NCI-H748 treated with DMSO at 0.1 percent for 48 hours (cell line): ENCODE results near the gene CD44.

ENCODE experiments used
- DNase-seq: peaks from one replicate; lab custom pipeline; 2025; lab: John Stamatoyannopoulos, UW

CD44 gene

DNA sequence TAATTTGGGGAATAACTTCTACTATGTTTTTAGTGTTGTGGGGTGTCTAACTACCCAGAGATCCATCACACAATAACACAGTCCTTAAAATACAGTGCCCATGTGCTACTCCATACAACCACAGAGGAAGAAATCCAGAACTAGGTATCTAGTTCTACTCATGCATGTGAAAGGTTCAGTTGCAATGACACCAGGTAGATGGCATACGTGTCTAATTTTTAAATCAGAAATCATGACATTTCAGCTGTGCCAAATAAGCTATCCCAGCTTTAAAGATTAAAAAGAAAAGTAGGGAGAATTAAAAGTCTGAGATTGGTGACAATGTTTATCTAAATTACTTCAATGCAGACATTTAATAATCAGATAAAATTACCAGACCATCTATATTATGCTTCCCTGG is 122.2 kb downstream of the CD44 start:
- no peak for DNase-seq

DNA sequence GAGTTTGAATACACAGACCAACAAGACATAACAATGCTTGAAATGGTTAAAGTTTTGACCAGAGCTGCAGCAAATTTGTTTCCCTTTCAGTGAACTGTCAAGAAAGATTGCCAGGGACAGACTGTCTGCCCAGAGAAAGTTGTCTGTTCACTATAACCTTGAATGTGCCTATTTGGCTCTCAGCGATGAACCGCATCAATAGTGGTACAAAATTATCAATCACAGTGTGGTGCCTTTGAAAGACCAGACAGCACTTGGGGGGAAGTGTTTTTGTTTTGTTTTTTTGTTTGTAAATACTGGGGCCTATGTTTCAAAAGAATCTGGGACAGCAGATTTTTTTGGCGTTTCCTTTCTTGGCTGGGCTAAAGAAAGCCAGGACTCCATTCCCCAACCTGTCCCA is 123.1 kb downstream of the CD44 start:
- DNase-seq: no peak

DNA sequence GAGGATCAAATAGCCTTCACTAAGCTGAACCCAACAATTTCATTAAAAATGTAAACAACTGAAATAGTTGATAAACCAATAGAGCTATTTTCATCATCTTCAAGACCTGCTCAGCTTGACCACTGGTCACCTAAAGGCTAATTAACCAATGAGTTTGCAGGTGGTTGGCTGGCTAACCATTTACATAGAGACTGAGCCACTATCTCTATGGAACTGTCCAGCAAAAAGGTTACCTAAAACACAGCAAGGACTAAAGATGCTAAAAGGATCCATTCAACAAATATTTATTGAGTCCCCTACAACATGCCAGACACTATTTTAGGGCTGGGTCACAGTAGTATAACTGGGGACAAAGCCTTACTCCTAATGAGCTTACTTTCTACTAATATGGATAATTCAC is 123.8 kb downstream of the CD44 start:
- no peak for DNase-seq

DNA sequence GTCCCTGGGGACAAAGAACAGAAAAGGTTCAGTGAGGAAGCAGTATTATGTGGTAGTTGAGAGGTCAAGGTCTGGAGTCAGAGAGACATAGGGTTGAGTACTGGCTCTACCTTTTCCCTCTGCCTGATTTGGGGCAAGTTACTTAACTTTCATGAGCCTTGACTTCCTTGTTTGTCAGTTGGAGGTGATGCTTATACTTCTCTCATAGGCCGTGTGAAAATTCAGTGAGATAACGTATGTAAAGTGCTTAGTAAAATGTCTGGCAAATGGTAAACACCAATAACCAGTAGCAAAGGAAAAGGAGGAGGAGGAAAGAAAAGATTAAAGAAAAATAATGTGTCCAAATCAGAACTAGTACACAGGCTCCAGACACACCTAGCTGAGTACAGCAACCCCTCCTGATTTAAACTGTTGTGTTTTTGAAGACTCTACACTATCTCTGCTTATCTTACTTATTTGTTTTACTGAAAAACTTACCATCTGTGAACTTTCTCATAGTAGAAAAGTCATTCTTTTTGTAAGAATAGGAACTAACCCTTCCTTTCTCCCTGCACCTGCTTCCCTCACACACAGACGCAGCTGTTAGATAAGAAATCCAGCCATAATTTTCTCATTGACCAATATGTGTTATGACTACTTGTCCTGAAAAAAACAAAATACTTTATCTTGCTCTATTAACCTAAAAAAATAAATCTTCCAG is 126.9 kb downstream of the CD44 start:
- DNase-seq: no peak

DNA sequence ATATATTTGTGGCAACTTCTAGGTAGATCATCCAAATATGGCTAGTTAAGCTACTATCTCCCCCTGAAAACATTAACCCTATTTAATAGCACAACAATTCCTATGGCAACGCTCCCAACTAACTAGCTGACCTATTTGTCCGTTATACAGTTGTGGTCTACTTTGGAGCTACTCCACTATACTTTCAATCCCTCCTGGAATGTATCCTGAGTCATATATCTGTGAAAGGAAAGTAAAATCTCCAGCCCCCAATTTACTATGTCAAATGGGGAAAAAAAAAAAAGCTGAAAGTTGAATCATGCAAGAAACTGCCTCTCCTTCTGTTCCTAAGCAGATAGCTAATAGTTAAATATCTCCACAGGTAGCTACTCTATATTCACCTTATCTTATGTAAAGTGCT is 128.5 kb downstream of the CD44 start:
- no peak for DNase-seq

DNA sequence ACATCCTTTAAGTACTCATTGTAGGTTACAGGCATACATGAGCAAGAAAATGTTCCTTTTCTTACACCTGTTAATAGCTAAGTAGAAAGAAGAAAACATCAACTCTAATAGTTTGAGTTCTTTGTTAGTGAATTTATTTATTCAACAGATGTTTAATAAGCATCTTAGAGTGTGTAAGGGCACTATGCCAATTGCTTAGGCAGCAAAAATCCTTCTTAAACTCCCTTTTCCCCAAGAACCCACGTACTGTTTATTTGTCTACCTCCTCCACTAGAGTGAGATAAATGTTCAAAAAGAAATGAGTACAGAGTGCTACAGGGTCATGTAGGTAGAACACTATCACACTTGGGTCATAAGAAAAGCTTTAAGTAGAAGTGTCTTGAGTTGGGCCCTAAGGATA is 131.4 kb downstream of the CD44 start:
- DNase-seq: no peak

DNA sequence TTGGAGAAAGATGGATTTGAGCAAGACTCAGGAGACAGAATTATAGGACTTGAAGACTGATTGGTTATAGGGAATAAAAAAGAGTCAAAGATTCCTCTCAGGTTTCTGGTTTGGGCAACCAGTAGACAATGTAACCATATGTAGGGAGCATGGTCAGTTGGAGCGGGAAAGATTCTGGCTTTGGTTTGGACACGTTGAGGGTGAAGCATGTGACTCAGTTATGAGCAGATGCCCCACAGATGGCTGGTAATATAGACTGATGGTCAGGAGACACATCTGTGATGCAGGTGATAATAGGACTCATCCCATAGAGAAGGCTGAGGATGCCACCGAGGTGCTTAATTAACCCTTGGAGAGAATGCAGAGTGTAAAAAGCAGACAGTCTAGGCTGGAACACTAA is 132.1 kb downstream of the CD44 start:
- no peak for DNase-seq

DNA sequence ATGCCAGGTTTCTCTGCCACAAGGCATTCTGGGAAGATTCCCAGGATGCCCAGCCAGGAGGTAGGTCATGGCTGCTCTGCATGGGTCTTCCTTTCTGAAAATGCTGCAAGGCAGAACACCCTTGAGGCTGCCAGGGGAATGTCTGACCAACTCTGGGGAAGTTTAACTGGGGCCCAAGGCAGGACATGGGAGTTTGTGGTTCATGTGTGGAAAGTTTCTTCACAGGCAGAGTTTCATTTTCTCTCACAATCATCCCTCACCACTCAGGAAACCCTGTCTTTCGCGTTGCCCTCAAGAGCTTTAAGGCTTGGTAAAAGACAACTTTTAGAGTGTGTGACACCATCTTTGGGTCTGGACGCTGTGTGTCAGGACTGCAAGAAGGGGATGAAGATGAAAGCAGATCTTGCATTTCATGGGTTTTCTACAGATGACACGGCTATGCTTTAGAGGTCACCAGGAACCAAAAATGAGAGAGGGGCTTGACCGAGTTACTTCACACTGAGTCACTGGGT is 133.5 kb downstream of the CD44 start:
- no peak for DNase-seq

DNA sequence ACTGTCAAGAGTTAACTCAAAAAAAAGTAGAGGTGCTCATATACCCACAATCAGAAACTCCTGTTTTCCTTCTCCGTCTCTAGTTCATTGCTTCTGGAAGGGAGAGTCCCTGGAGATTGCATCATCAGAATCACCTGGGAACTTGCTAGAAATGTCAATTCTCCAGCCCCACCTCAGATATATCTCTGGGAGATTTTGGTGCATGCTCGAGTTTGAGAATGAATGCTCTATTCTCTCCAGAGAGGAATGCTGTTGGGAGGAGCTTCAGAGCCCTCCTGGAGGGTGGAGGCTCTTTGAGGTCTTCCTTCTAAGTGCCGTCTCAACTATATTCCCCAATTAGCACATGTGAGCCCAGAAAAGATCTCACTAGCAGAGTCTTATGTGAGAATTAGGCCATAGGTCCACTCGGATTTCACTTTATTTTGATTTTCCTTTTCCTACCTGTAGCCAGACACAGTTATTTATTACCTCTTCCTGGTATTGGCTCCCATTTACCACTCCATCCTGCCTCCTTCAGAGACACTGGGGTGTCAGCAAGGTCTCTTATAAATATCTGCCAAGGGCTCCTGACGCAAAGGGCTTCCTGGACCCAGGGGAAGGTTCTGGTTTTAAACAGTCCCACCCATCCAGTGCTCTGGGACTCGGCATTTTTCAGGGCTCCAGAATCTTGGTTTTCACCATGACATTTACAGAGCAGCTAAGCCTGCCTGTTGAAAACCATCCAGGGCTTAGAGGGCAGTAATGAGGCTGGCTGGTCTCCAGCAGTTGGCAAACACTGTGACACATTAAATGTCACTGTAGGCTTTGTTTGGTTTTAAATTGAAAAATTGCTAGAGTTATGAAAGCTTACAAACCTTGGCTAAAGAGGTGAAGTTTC is 136.2 kb downstream of the CD44 start:
- peak; percentile 13 for DNase-seq

DNA sequence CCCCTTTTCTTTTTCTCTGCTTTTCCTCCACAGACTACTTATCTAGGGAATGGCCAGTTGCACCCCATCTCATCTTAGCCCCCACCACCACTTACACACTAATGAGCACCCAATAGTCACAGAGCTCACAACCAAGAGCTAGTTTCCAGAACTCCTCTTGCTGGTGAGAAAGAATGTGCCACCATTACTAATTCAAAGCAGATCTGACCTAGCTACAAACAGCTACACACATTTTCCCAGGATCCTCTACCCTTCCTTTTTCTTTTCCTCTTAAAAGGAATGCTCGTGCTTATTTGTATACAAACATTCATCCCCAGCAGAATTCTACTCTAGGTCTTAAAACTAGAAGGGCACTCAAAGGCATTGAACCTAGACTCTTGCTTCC is 136.8 kb downstream of the CD44 start:
- no peak for DNase-seq

DNA sequence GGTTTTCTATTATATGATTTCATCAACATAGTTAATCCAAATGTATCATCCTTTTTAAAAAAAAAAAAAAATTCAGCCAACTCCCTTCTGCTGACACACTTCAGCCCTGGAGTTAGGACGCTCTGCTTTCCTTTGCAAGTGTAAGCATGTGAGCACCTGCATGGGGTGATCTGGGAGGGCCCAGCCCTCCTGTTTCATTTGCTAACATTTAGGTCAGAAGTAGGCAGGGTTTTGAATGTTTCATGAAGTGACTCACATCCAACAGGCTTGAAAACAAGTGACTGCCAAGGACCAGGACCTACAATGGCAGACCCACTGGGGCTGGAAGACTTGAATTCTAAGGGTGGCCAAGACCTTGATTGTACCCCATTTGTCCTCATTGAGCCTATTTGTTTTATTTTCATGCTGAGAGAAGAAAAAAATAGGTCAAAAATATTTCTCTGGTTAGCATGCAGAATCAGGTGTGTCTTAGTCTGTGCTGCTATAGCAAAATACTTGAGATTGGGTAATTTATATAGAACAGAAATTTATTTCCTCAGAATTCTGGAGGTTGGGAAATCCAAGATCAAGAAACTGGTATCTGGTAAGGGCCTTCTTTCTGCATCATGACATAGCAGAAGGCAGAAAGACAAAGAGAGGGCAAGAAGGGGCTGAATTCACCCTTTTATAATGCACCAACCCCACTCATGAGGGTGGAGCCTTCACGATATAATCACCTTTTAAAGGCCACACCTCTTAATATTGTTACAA is 137.6 kb downstream of the CD44 start:
- DNase-seq: no peak

DNA sequence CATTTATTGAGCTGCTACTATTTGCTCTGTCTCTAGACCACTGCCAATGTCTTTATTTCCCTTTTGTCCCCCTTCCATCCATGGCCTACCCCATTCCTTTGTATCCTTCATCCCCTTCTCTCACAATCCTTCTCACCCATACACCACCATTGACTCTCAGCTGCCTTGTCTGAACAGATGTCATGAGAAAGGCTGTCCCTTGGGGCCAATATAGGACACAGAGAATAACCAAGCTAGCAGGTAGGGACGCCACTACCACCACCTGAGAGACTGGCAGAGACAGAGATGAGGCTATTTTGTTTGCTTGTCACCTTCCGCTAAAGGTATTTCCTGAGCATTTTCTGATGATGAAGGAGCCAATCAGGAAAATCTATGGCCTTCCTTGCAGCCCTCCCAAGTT is 138.9 kb downstream of the CD44 start:
- no peak for DNase-seq

DNA sequence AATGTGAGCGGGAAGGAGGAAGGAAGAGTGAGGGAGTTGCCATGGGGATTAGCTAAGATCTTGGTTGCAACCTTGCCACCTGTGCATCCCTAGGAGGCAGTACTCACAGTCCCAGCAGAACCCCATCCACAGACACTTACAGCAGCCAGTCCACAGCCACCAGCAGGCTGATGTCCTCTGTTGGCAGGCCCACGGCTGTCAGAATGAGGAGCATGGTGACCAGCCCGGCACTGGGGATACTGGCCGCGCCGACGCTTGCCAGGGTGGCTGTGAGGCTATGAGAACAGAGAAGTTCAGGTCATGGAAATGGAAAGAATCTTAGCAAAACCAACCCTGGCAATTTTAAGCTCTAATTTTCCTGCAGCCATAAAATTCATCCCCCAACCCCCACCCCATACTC is 141.8 kb downstream of the CD44 start:
- no peak for DNase-seq

DNA sequence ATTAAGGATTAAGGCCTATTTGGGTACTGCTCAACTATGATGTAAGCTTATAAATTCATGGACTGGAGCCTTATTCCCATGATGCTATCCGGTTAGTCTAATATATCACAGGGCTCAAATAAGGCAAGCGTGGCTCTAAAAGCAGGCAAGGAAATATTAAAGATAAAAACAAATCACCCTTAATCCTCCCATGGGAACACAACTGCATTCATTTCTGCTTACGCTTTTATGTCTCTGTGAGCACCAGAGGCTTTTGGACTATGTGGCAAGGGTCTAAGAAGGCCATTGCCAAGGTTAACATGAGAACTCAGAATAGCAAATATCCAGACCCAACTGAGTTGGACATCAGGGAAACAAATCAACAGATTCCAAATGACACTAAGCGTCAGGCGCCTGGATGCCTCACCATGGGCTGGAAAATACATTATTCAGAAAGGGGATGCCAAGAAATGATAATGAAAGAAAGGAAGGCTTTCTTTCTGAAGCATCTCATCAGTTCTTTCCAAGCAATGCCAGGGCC is 142.3 kb downstream of the CD44 start:
- DNase-seq: no peak
